ENCODE results near the gene DHRS12. TPM values are rescaled to one million over a fixed set of nuclear protein-coding genes. Genes with fewer than 3 reads are reported as not detected.

Gene DHRS12
- total RNA-seq (10 to 100 TPM in 5 of 9 donors, 1 to 10 TPM in 4; 4.3 to 16.6 (median 10.9) TPM), polyA plus RNA-seq (10 to 100 TPM; 12.1 to 33.9 (median 28.6) TPM)
- long read RNA-seq, donor 1, partial matches to known transcripts, result 0 of 2 reads
- long read RNA-seq, donor 1, other reads (novel, unspliced or antisense), result 0 of 2 reads
- long read RNA-seq, donor 2, partial matches to known transcripts, result 0 of 1 reads
- long read RNA-seq, donor 2, other reads (novel, unspliced or antisense), result 0 of 1 reads
- long read RNA-seq, donor 3, partial matches to known transcripts, result 0 of 1 reads
- long read RNA-seq, donor 3, other reads (novel, unspliced or antisense), result 0 of 1 reads
- long read RNA-seq, donor 4, transcript DHRS12-203 (10 exons, 1,162 nt), result major isoform, 7 of 10 reads
- long read RNA-seq, donor 4, partial matches to known transcripts, result 1 of 10 reads
- long read RNA-seq, donor 4, other reads (novel, unspliced or antisense), result 2 of 10 reads
- long read RNA-seq, donor 5, transcript DHRS12-203 (10 exons, 1,162 nt), result major isoform, 9 of 26 reads
- long read RNA-seq, donor 5, partial matches to known transcripts, result 4 of 26 reads
- long read RNA-seq, donor 5, other reads (novel, unspliced or antisense), result 13 of 26 reads
- long read RNA-seq, donor 6, transcript DHRS12-203 (10 exons, 1,162 nt), result major isoform, 9 of 13 reads
- long read RNA-seq, donor 6, partial matches to known transcripts, result 3 of 13 reads
- long read RNA-seq, donor 6, other reads (novel, unspliced or antisense), result 1 of 13 reads
- long read RNA-seq, donor 7, result 0 reads
- long read RNA-seq, donor 8, partial matches to known transcripts, result 0 of 2 reads
- long read RNA-seq, donor 8, other reads (novel, unspliced or antisense), result 0 of 2 reads
- long read RNA-seq, donor 9, partial matches to known transcripts, result 0 of 2 reads
- long read RNA-seq, donor 9, other reads (novel, unspliced or antisense), result 0 of 2 reads
- long read RNA-seq, donor 10, partial matches to known transcripts, result 0 of 2 reads
- long read RNA-seq, donor 10, other reads (novel, unspliced or antisense), result 0 of 2 reads

GRCh38 chr13:51803422-51804294, at the start of gene DHRS12:
DHRS12 (minus strand) TSS chr13:51804163; CDS start chr13:51799659, 4,504 bp downstream.
- Histone ChIP-seq H3K36me3 (replicated peaks in 1 of 2) (no peaks in the 10 kb centered on the region), H3K4me1 (replicated peaks in 1 of 2) (peaks cover 18 to 31% of the 10 kb centered on the region in 2 donors), H3K9me3 (replicated peaks in 1 of 3) (no peaks in the 10 kb centered on the region), H3K27me3 (no peaks in the 10 kb centered on the region), H3K4me3 (peak within 1 kb of the TSS; percentile 46 to 83 (median 67)), H3K27ac (peak within 1 kb of the TSS; percentile 86 to 99 (median 96))
- intact Hi-C loops (cut with DNase I), result no loop called here
- peak; percentile 84 to 96 (median 91) for DNase-seq
- WGBS, 4 donors, result 1 to 4% (median 1%) methylated on average over 8 to 91 of the region's 91 CpGs
- peak; percentile 87 to 94 for TF ChIP-seq POLR2A (IDR thresholded peaks at IDR 0.05)
- TF ChIP-seq, protein P1, sequence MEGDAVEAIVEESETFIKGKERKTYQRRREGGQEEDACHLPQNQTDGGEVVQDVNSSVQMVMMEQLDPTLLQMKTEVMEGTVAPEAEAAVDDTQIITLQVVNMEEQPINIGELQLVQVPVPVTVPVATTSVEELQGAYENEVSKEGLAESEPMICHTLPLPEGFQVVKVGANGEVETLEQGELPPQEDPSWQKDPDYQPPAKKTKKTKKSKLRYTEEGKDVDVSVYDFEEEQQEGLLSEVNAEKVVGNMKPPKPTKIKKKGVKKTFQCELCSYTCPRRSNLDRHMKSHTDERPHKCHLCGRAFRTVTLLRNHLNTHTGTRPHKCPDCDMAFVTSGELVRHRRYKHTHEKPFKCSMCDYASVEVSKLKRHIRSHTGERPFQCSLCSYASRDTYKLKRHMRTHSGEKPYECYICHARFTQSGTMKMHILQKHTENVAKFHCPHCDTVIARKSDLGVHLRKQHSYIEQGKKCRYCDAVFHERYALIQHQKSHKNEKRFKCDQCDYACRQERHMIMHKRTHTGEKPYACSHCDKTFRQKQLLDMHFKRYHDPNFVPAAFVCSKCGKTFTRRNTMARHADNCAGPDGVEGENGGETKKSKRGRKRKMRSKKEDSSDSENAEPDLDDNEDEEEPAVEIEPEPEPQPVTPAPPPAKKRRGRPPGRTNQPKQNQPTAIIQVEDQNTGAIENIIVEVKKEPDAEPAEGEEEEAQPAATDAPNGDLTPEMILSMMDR (IDR thresholded peaks at IDR 0.05), result peak in 3 of 6 experiments; percentile 19 to 32 (median 20)

DNA sequence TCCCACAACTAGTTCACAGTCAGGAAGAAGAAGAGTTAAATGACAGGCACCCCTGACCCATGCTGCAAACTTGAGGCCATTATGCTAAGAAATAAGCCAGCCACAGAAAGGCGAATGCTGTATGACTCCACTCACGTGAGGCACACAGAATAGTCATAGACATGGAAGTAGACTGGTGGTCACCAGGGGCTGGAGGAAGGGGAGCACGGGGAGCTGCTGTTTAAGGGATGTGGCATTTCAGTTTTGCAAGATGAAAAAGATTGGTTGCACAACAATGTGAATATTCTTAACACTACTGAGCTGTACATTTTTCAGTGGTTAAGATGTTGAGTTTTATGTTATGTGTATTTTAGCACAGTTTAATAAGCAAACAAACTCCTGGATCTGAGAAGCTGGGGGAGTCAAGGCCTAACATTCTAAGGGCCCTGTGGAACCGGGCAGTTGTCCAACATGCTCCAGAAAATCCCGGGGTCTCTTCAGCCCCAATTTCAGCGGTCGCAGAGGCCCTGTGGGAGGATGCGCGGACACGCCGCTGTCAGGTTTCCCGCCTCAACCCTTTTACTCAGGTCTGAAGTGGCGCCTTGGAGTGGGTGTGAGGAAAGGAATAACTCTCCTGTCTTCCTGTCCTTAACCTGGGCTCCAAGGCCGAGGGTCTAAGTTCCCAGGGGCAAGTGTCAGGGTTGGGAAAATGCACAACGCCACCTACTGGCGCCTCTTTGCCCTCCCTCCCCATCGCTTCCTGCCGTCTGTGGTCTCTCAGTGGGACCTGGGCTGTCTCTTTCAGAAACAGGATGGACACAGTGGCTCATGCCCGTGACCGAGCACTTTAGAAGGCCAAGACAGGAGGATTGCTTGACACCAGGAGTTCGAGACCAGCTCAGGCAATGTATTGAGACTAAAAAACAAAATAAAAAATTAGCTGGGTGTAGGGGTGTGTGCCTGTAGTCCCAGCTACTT, 45.5 kb upstream of the DHRS12 start:
- peak in 1 of 7 donors; percentile 24 for DNase-seq

GRCh38 chr13:51848674-51849073, 44.7 kb upstream of the DHRS12 start:
- WGBS, 4 donors, result 37 to 43% (median 40%) methylated on average over 4 of the region's 4 CpGs
- no peak for TF ChIP-seq POLR2A (IDR thresholded peaks at IDR 0.05)
- TF ChIP-seq, protein P1 (IDR thresholded peaks at IDR 0.05), result no peak
- H3K9me3 ChIP-seq (replicated peaks in 1 of 3), result no peaks in the 10 kb centered on the region
- no peaks in the 10 kb centered on the region for H3K27me3 ChIP-seq
- H3K4me3 ChIP-seq, result no peak overlapping the region
- H3K36me3 ChIP-seq (replicated peaks in 1 of 2), result no peaks in the 10 kb centered on the region
- no peak overlapping the region for H3K27ac ChIP-seq
- H3K4me1 ChIP-seq (replicated peaks in 1 of 2), result peaks cover 0 to 9% of the 10 kb centered on the region in 2 donors
- intact Hi-C loops (cut with DNase I), result no loop called here
- no peak for DNase-seq

More for the DNA sequence above, 45.5 kb upstream of the DHRS12 start:
- Histone ChIP-seq H3K4me3 (no peak overlapping the region), H3K36me3 (replicated peaks in 1 of 2) (no peaks in the 10 kb centered on the region), H3K9me3 (replicated peaks in 1 of 3) (no peaks in the 10 kb centered on the region), H3K27me3 (no peaks in the 10 kb centered on the region), H3K27ac (no peak overlapping the region), H3K4me1 (replicated peaks in 1 of 2) (peaks cover 0 to 9% of the 10 kb centered on the region in 2 donors)
- TF ChIP-seq, protein P1 (IDR thresholded peaks at IDR 0.05), result peak in 5 of 6 experiments; percentile 23 to 40 (median 29)
- TF ChIP-seq POLR2A (IDR thresholded peaks at IDR 0.05), result no peak
- intact Hi-C loops (cut with DNase I), result no loop called here
- 58 to 69% (median 60%) methylated on average over 19 to 21 of the region's 21 CpGs for WGBS, 4 donors

Data from adrenal gland (tissue), 19 donors.